Prostate gland (tissue), 2 donors: ENCODE measurements around the gene TOMM5. TPM values are rescaled to one million over a fixed set of nuclear protein-coding genes. Genes with fewer than 3 reads are reported as not detected.

Source experiments
- DNase-seq: peaks from one replicate; pipeline ENCODE4 v3.0.0-alpha.2; 2019; ENCODE audit warnings: low spot score
- H3K27ac ChIP-seq, 2 donors: fragments of 200-600 bp; sonication (generic); 2 replicates each; pipeline ENCODE4 v1.5.1; 2017 to 2019
- H3K27me3 ChIP-seq: fragments of 200-600 bp; sonication (generic); replicated peaks from 2 replicates; pipeline ENCODE4 v1.5.1; 2019; ENCODE audit not compliant: insufficient read depth
- H3K36me3 ChIP-seq, 2 donors: fragments of 200-600 bp; sonication (generic); 1 replicate in 1 of 2; 2 replicates in 1 of 2; pipeline versions ENCODE4 v1.5.1 to v1.8.1; 2017 to 2019
- H3K4me1 ChIP-seq: fragments of 200-600 bp; sonication (generic); replicated peaks from 2 replicates; pipeline ENCODE4 v1.5.1; 2019
- H3K4me3 ChIP-seq, 2 donors: fragments of 200-600 bp; sonication (generic); 2 replicates each; pipeline ENCODE4 v1.5.1; 2017 to 2019
- H3K9me3 ChIP-seq: fragments of 200-600 bp; sonication (generic); 2 replicates; pipeline ENCODE4 v1.5.1; 2017
- POLR2A ChIP-seq: fragments of 450-650 bp; IDR thresholded peaks from one replicate; pipeline ENCODE4 v1.6.1; 2016; ENCODE audit warnings: antibody characterized with exemption, mild to moderate bottlenecking
- POLR2AphosphoS5 ChIP-seq: sonication (generic); formaldehyde crosslinking; IDR thresholded peaks from one replicate; pipeline ENCODE4 v1.6.1; 2017; ENCODE audit warnings: antibody characterized with exemption
- WGBS: methylation state at CpG from one replicate; pipeline ENCODE4 v1.1.5; 2018; 5-methylcytosine and 5-hydroxymethylcytosine counted together
- intact Hi-C: fragments of 100-400 bp; cut with DNase I; formaldehyde crosslinking; loops from one replicate; pipeline ENCODE4 v1.14.2; 2022
- total RNA-seq, 2 donors: library from RNA; depleted of rRNA; stranded (reverse); fragments of >200 nt; gene quantifications; one replicate each; pipeline ENCODE4 v1.1.0, GENCODE V29; 2016
- TF ChIP-seq, protein P1 (sequence below), 4 experiments: fragments of 200-600 bp in 2 of 4; fragments of 450-650 bp in 2 of 4; sonication (generic) in 2 of 4; IDR thresholded peaks; 1 replicate in 3 of 4; 2 replicates in 1 of 4; pipeline ENCODE4 v1.5.1; 2016 to 2019; ENCODE audit warnings: antibody characterized with exemption in 4 of 4, mild to moderate bottlenecking in 2 of 4, moderate library complexity in 2 of 4

TOMM5 gene
- total RNA-seq, 2 donors from 2014 or later: 81.2 to 82.8 TPM

DNA sequence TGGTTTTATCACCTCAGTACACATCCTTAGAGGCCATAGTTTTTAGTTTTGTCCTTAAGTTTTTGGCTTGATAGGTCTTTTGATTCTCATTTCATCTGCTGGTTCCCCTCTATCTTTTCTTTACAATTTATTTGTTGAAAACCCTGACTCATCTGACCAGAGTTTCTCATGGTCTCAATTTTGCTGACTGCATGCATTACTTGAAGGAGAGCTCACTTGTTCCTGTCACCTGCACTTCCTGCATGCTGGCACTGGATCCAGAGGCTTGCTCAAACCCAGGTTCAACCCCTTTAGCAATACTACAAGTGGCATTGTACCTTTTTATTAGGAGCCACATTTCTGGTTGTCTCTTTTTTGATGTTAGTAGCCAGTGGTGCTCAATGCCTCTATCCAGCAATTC is 42.9 kb downstream of the TOMM5 start:
- Histone ChIP-seq H3K36me3 (no peaks in the 10 kb centered on the region), H3K9me3 (no peaks in the 10 kb centered on the region), H3K4me1 (no peaks in the 10 kb centered on the region), H3K4me3 (no peak overlapping the region), H3K27me3 (no peaks in the 10 kb centered on the region), H3K27ac (no peak overlapping the region)
- intact Hi-C loops: no loop called here
- DNase-seq: no peak
- TF ChIP-seq, protein P1, sequence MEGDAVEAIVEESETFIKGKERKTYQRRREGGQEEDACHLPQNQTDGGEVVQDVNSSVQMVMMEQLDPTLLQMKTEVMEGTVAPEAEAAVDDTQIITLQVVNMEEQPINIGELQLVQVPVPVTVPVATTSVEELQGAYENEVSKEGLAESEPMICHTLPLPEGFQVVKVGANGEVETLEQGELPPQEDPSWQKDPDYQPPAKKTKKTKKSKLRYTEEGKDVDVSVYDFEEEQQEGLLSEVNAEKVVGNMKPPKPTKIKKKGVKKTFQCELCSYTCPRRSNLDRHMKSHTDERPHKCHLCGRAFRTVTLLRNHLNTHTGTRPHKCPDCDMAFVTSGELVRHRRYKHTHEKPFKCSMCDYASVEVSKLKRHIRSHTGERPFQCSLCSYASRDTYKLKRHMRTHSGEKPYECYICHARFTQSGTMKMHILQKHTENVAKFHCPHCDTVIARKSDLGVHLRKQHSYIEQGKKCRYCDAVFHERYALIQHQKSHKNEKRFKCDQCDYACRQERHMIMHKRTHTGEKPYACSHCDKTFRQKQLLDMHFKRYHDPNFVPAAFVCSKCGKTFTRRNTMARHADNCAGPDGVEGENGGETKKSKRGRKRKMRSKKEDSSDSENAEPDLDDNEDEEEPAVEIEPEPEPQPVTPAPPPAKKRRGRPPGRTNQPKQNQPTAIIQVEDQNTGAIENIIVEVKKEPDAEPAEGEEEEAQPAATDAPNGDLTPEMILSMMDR (IDR thresholded peaks at IDR 0.05): no peak
- no peak for TF ChIP-seq POLR2AphosphoS5
- TF ChIP-seq POLR2A: no peak

DNA sequence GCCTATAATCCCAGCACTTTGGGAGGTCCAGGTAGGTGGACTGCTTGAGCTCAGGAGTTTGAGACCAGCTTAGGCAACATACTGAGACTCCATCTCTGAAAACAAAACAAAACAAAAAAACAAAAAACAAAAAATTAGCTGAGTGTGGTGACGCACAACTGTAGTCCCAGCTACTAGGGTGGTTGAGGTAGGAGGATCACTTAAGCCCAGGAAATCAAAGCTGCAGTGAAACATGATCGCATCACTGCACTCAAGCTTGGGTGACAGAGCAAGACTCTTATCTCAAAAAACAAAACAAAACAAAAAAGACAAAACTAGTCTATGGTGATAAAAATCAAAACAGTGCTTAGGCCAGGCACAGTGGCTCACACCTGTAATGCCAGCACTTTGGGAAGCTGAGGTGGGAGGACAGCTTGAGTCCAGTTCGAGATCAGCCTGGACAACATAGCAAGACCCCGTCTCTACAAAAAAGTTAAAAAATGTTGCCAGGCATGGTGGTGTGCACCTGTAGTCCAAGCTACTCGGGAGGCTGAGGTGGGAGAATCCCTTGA is 45.0 kb downstream of the TOMM5 start:
- Histone ChIP-seq H3K36me3 (no peaks in the 10 kb centered on the region), H3K27me3 (no peaks in the 10 kb centered on the region), H3K27ac (no peak overlapping the region), H3K9me3 (no peaks in the 10 kb centered on the region), H3K4me1 (no peaks in the 10 kb centered on the region), H3K4me3 (no peak overlapping the region)
- 94% methylated on average over 5 of the region's 5 CpGs for WGBS
- TF ChIP-seq POLR2A: no peak
- TF ChIP-seq POLR2AphosphoS5: no peak
- TF ChIP-seq, protein P1 (IDR thresholded peaks at IDR 0.05): no peak
- intact Hi-C loops: no loop called here
- DNase-seq: no peak

DNA sequence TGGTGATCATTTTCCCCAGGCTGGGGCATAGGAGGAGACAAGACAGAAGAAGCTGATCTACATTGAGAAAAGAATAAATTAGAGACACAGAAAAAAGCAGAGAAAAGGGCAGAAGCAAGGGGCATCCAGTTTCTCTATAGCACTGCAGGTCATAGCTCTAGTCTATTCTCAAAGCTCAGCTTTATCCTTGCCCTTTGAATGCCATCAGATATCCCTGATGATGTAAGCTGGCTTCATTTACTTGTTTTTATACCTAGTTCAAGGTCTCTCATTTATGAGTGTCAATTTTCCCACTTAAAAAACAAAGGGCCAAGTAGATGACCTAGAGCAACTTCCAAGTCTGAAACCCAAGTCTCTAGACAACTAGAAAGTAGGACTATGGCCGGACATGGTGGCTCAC is 48.9 kb downstream of the TOMM5 start:
- no peak for DNase-seq
- 90% methylated on average over 1 of the region's 1 CpG for WGBS
- Histone ChIP-seq H3K9me3 (no peaks in the 10 kb centered on the region), H3K4me3 (no peak overlapping the region), H3K4me1 (peaks cover 4% of the 10 kb centered on the region), H3K36me3 (no peaks in the 10 kb centered on the region), H3K27ac (no peak overlapping the region), H3K27me3 (no peaks in the 10 kb centered on the region)
- TF ChIP-seq, protein P1 (IDR thresholded peaks at IDR 0.05): no peak
- no peak for TF ChIP-seq POLR2AphosphoS5
- no peak for TF ChIP-seq POLR2A
- intact Hi-C loops: no loop called here

DNA sequence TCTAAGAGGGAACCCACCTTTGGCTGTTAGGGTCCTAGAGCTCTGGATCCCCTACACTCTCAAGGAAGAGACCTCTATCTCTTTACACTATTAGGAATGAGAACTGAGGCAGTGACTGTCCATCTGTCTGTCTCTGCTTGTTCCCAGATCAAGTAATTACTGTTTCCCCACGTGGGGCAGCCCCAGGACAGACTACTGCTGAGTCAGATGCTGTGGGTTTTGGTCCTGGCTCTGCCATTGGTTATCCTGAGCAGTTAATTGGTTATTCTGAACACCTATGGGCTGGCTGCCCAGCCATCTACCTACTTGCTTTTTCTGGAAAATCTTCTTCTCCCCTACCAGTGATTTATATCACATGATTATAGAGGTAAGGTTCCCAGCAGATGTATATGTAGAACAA is 49.5 kb downstream of the TOMM5 start:
- Histone ChIP-seq H3K36me3 (no peaks in the 10 kb centered on the region), H3K9me3 (no peaks in the 10 kb centered on the region), H3K4me3 (no peak overlapping the region), H3K4me1 (peaks cover 4% of the 10 kb centered on the region), H3K27ac (no peak overlapping the region), H3K27me3 (no peaks in the 10 kb centered on the region)
- TF ChIP-seq POLR2A (no peak), POLR2AphosphoS5 (no peak)
- TF ChIP-seq, protein P1 (IDR thresholded peaks at IDR 0.05): no peak
- intact Hi-C loops: no loop called here
- 63% methylated on average over 1 of the region's 1 CpG for WGBS
- DNase-seq: no peak

DNA sequence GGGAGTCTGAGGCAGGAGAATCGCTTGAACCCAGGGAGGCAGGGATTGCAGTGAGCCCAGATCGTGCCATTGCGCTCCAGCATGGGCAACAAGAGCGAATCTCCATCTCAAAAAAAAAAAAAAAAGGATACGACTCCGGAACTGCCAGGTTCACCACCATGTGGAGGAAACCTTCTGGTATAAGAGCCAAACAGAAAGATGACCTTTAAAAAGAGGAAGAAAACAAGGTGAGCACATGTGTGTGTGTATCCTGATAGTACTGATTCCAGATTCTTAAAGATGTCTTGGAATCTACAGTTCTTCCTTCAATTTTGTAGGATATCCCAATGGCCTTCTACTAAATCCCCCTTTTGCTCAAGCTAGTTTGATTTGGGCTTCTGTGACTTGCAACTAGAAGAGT is 49.9 kb downstream of the TOMM5 start:
- TF ChIP-seq, protein P1 (IDR thresholded peaks at IDR 0.05): no peak
- no peak for TF ChIP-seq POLR2A
- no peak for TF ChIP-seq POLR2AphosphoS5
- intact Hi-C loops: no loop called here
- 97% methylated on average over 6 of the region's 6 CpGs for WGBS

More for the DNA sequence above, 49.9 kb downstream of the TOMM5 start:
- Histone ChIP-seq H3K4me3 (no peak overlapping the region), H3K27ac (no peak overlapping the region), H3K36me3 (no peaks in the 10 kb centered on the region), H3K4me1 (peaks cover 4% of the 10 kb centered on the region), H3K9me3 (no peaks in the 10 kb centered on the region), H3K27me3 (no peaks in the 10 kb centered on the region)
- no peak for DNase-seq
